ENCODE results near the gene DEPP1.
A peak's percentile ranks its signal among the peaks of the same experiment; 100 is the strongest.
"Not testable (repeated sequence)": the region's sequence is repeated elsewhere in the genome, so short reads cannot be mapped to it uniquely, and the experiment has no call there.

Gene DEPP1, protein sequence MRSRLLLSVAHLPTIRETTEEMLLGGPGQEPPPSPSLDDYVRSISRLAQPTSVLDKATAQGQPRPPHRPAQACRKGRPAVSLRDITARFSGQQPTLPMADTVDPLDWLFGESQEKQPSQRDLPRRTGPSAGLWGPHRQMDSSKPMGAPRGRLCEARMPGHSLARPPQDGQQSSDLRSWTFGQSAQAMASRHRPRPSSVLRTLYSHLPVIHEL

DNA sequence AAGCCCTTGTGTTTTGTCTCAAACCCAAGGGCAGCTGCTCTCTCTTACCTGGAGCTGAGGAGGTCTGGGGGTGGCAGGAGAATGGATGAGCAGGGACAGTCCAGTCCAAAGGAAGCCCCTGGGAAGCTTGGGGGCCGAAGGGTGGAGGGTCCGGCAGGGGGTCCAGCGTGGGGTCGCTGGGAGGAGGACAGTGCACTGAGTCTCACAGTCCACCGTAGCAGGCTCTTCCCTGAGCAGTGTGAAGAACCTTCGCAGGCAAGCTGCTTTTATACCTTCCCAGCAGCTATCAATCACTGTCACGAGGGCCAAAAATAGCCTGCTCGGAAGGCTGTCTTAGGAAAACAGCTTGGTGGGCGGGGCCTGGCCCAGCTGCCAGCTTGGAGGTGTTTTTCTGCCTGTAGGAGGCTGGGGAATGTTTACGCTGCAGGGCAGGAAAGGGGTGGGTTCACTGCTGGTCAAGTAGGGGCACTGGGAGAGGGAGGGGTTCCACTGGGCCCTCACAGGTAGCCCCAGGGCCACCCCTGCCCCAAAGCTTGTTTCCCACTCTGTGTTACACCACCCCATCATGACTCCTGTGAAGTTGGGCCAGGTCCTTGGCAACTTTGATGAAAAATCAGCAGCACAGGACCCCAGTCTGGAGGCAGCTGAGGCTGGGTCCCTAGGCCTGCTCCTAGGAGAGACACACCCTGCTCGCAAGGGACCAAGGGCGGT, at the start of gene DEPP1:
DEPP1 (minus strand) TSS at position 240 of the 711 bp plus-strand sequence. CDS start 779 bp downstream, outside the sequence.
- DNase-seq: no peak

DNA sequence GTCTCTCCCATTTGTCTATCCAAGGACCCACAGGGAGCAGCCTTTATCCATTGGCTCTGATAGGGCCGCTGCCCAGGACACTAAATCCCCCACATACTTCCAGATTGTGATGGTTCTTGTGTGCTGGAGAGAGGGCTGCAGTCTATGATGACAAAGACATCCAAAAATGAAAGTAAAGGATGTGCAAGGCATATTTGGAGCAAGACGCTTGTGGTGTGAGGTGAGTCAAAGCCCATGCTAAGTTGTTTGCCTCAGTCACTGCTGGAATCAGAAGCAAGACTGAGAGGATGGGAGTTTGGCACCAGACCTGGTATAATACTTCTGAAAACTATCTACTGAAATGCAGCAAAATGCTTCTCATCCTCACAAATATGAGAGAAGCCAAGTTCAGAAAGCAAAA, 44.8 kb upstream of the DEPP1 start:
- DNase-seq: no peak

- DNase-seq: no peak
These were observed 37.0 kb upstream of the DEPP1 start for GRCh38 chr10:45015590-45015989.

DNA sequence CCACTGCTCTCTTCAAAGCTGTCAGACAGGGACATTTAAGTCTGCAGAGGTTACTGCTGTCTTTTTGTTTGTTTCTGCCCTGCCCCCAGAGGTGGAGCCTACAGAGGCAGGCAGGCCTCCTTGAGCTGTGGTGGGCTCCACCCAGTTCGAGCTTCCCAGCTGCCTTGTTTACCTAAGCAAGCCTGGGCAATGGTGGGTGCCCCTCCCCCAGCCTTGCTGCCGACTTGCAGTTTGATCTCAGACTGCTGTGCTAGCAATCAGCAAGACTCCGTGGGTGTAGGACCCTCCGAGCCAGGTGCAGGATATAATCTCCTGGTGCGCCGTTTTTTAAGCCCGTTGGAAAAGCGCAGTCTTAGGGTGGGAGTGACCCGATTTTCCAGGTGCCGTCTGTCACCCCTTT, 35.9 kb upstream of the DEPP1 start:
- DNase-seq: not testable (repeated sequence)

GRCh38 chr10:45008524-45009161, 30.0 kb upstream of the DEPP1 start:
- no peak for DNase-seq

- no peak for DNase-seq
These were observed 27.8 kb upstream of the DEPP1 start for GRCh38 chr10:45006276-45007030.

- no peak for DNase-seq
These were observed 26.7 kb upstream of the DEPP1 start for GRCh38 chr10:45005284-45005683.

GRCh38 chr10:45004661-45005060, 26.1 kb upstream of the DEPP1 start:
- DNase-seq: no peak

DNA sequence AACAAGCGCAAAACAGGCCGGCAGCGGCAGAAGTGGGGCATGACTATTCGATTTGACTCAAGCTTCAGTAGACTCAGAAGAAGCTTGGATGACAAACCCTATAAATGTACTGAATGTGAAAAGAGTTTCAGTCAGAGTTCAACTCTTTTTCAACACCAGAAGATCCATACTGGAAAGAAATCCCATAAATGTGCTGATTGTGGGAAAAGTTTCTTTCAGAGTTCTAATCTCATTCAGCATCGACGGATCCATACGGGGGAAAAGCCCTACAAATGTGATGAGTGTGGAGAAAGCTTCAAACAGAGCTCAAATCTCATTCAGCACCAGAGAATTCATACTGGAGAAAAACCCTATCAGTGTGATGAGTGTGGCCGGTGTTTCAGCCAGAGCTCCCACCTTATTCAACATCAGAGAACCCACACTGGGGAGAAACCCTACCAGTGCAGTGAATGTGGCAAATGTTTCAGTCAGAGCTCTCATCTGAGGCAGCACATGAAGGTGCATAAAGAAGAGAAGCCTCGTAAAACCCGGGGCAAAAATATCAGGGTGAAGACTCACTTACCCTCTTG, 24.9 kb upstream of the DEPP1 start:
- DNase-seq: no peak

GRCh38 chr10:45001381-45002148, 23.0 kb upstream of the DEPP1 start:
- DNase-seq: peak; percentile 82

DNA sequence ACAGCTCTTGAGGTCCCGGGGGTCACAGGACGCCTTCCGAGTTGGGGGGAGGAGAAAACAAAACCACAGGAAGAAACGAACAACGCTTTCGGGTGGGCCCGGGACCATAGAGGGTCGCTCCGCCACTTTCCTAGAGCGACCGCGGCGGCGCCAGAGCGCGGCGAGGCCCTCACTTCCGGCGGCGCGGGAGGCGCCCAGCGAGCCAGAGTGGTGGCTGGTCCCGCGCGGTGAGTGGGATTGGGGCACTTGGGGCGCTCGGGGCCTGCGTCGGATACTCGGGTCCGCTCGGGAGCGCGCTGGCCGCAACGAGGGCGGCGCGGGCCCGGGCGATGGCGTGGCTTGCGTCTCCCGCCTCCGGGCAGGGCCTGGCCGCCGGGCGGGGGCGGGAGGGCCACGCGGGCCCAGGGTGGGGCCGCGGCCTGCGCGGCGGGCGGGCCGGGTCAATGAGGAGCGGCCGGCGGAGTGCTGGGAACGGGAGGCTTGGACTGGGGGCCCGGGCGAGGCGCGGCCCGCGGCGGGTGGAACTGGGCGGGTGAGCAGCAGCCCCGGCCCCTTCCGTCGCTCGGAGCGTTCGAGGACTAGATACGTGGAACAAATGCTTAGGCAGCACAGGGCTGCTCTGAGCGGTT, 22.3 kb upstream of the DEPP1 start, which contains the start of gene ZNF22:
ZNF22 (plus strand) TSS at position 172 of the 629 bp plus-strand sequence. CDS start 2,446 bp downstream, outside the sequence.
- peak; percentile 91 for DNase-seq

DNA sequence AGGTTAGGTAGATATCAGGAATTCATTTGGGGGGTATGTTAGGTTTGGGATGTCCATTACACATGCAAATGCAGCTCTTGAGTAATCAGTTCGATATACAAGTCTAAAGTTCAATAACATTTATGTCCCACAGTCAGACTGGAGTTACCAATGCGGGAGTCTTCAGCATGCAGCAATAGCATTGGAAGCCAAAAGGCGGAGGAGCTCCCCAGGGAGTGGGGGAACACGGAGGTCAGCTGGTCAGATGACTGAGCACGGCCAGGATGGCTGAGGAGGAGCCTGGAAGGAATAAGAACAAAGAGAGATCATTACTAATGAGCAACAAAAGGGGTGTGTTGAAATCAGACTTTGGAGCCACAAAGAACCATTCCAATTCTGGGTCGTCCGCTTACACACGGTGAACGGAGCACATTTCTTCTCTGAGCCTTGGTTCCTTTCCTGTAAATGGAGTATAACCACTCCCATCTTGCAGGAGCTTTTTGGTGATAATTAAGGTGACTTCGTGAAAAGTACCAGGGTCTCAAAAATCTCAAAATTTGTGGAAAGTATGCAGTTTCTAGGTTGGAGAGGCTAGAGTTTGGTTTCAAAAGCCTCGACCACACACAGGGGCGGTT, 21.6 kb upstream of the DEPP1 start:
- DNase-seq: peak; percentile 66

- DNase-seq: no peak
These were observed 19.6 kb upstream of the DEPP1 start for GRCh38 chr10:44998146-44998631.

GRCh38 chr10:44997105-44997748, 18.6 kb upstream of the DEPP1 start:
- DNase-seq: no peak

DNA sequence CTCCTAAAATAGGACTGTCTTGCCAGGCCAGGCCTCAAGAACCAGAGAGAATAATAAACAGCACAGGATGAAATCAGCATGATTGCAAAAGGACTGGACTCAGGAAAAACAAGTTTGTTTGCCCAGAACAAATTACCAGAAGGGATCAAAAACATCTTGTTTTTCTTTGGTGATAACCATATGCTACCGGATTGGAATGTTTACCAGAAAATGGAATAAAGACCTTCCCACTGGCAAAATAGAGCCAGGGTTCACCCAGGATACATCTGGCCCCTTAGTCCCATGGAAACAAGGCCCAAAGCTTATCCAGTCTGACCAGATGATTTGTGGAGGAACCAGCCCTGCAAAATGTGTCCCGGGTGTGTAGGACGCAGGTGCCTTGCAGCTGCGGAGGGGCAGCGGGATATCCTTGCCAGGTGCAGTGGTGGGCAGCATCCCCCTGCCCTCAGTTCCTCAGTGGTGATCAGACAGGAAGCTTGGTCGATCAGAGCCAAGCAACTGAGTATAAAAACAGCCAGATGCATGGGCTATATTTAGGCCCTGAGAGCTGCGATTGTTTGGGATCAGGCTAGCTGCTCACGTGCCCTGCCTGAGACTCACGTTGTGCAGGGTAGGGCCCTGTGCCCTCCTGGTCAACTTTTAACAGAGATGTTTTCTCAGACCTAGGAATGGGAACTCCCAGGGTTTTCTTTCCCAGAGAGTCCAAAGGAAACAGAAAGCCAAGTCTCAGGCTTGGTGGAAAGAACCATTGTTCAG, 17.5 kb upstream of the DEPP1 start:
- no peak for DNase-seq

- no peak for DNase-seq
These were observed 16.9 kb upstream of the DEPP1 start for GRCh38 chr10:44995581-44995913.

DNA sequence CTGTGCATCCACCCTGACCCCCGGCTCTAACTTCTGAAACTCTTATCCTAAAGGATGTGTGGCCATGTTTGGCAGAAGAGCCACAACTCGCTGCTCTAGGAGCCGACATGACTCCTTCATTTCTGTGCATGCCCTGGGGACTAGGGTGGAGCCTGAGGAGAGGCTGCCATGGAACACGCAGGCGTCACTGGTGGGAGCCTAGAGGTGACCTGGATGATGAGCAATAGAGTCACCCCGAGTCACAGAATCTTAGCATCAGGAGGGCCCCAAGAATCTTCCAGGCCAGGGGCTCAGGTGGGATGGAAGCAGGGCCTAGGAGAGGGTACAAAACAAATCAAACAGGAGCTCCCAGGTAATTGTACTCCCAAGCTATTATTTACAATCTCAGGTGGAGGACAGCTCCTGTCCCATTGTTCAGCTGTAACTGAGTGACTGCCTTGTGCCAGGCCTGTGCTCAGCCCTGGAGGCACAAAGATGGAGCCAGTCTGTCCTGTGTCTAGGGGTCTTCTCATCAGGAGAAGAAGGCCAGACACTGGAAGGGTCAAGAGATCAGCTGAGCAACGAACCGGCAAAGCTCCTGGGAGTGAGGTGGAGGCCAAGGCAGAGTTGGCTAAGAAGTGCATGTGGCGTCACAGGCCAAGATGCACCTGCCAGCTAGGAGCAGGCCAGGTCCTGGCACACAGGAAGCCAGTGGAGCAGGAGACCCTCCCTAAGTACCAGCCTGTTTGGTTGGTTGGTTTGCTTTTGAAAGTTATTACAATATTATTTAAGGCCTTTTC, 16.3 kb upstream of the DEPP1 start:
- no peak for DNase-seq

- DNase-seq: no peak
These were observed 15.5 kb upstream of the DEPP1 start for GRCh38 chr10:44993922-44994751.
